Activated B cell treated with CpG ODN at 0.5 μM for 24 hours (primary cell): Measurements from ENCODE around the gene RAB6A. TPM values are rescaled to one million over a fixed set of nuclear protein-coding genes. Genes with fewer than 3 reads are reported as not detected.

Experiments
- ATAC-seq: fragments of 200-7000 bp; cut with Tn5 transposase; one replicate; pipeline ENCODE4 v1.10.0; 2021; ENCODE audit warnings: low read depth, mild to moderate bottlenecking, moderate library complexity
- CTCF ChIA-PET: fragments of 350-600 bp; sonication (Branson Sonifier 250); formaldehyde crosslinking; loops from one replicate; lab custom pipeline; 2021; ENCODE audit warnings: antibody characterized with exemption; lab: Charles Lee
- POLR2A ChIA-PET: fragments of 350-600 bp; sonication (Branson Sonifier 250); formaldehyde crosslinking; loops from one replicate; lab custom pipeline; 2021; ENCODE audit warnings: antibody characterized with exemption; lab: Charles Lee
- DNase-seq: peaks from one replicate; pipeline ENCODE4 v3.0.0; 2022
- H3K27ac Mint-ChIP-seq: one replicate; pipeline ENCODE4 v1.8.0; 2020; ENCODE audit warnings: mixed read lengths
- H3K27me3 Mint-ChIP-seq: one replicate; pipeline ENCODE4 v1.8.0; 2021; ENCODE audit warnings: mixed read lengths
- H3K36me3 Mint-ChIP-seq: one replicate; pipeline ENCODE4 v1.8.0; 2021; ENCODE audit warnings: low read depth, mixed read lengths
- H3K4me1 Mint-ChIP-seq: one replicate; pipeline ENCODE4 v1.8.0; 2021; ENCODE audit warnings: mixed read lengths
- H3K4me3 Mint-ChIP-seq: one replicate; pipeline ENCODE4 v1.8.0; 2020; ENCODE audit warnings: mild to moderate bottlenecking, mixed read lengths
- H3K9me3 Mint-ChIP-seq: one replicate; pipeline ENCODE4 v1.8.0; 2020; ENCODE audit warnings: mixed read lengths
- CTCF ChIP-seq: fragments of 200-600 bp; IDR thresholded peaks from one replicate; pipeline ENCODE4 v1.8.0; 2022; ENCODE audit warnings: antibody characterized with exemption, mild to moderate bottlenecking
- intact Hi-C: fragments of 100-400 bp; cut with micrococcal nuclease; formaldehyde crosslinking; loops from one replicate; pipeline ENCODE4 v1.15.1; 2024
- total RNA-seq: library from RNA; stranded (reverse); gene quantifications from 2 replicates; pipeline ENCODE4 v1.2.3, GENCODE V29; 2022

RAB6A gene
- total RNA-seq, 1 donor from 2014 or later, result 53.3 TPM

- intact Hi-C loops, result no loop called here
- Mint-ChIP-seq H3K36me3 (no peaks in the 10 kb centered on the region), H3K4me1 (no peaks in the 10 kb centered on the region), H3K9me3 (peaks cover 3% of the 10 kb centered on the region), H3K4me3 (no peak overlapping the region), H3K27me3 (peaks cover 5% of the 10 kb centered on the region), H3K27ac (no peak overlapping the region)
- ATAC-seq, result no peak
- no peak for TF ChIP-seq CTCF
- CTCF ChIA-PET, result interaction anchor here (1.6 kb wide), 1 partner anchor 10 kb away, joined by 7 read pairs; no protein-coding TSS in a partner anchor
- POLR2A ChIA-PET, result no interaction called here
- DNase-seq, result no peak
Observed at GRCh38 chr11:73635721-73636120, 125.2 kb downstream of the RAB6A start.

GRCh38 chr11:73633999-73634398 is 126.9 kb downstream of the RAB6A start:
- Mint-ChIP-seq H3K4me3 (no peak overlapping the region), H3K4me1 (no peaks in the 10 kb centered on the region), H3K27ac (no peak overlapping the region), H3K27me3 (no peaks in the 10 kb centered on the region), H3K9me3 (peaks cover 3% of the 10 kb centered on the region), H3K36me3 (no peaks in the 10 kb centered on the region)
- ChIA-PET CTCF (no interaction called here), POLR2A (no interaction called here)
- no peak for DNase-seq
- ATAC-seq, result no peak
- intact Hi-C loops, result no loop called here
- TF ChIP-seq CTCF, result no peak

- H3K4me1 Mint-ChIP-seq, result no peaks in the 10 kb centered on the region
- H3K9me3 Mint-ChIP-seq, result peaks cover 3% of the 10 kb centered on the region
- H3K4me3 Mint-ChIP-seq, result no peak overlapping the region
- no peaks in the 10 kb centered on the region for H3K36me3 Mint-ChIP-seq
- no peaks in the 10 kb centered on the region for H3K27me3 Mint-ChIP-seq
- no peak for TF ChIP-seq CTCF
- no peak for DNase-seq
- ChIA-PET CTCF (no interaction called here), POLR2A (interaction anchor here (0.6 kb wide), 1 partner anchor 1116 kb away, joined by 3 read pairs; no protein-coding TSS in a partner anchor)
- no peak for ATAC-seq
- intact Hi-C loops, result no loop called here
- no peak overlapping the region for H3K27ac Mint-ChIP-seq
Observed at GRCh38 chr11:73632996-73633395, 127.9 kb downstream of the RAB6A start.

GRCh38 chr11:73629907-73630306 is 131.0 kb downstream of the RAB6A start:
- H3K9me3 Mint-ChIP-seq, result peaks cover 3% of the 10 kb centered on the region
- no peak for ATAC-seq
- H3K27me3 Mint-ChIP-seq, result peaks cover 3% of the 10 kb centered on the region
- intact Hi-C loops, result no loop called here
- no peak overlapping the region for H3K4me3 Mint-ChIP-seq
- no peak overlapping the region for H3K27ac Mint-ChIP-seq
- no peak for DNase-seq
- peaks cover 2% of the 10 kb centered on the region for H3K4me1 Mint-ChIP-seq
- no peak for TF ChIP-seq CTCF
- ChIA-PET CTCF (interaction anchor here (2.0 kb wide), 1 partner anchor 31 kb away, joined by 7 read pairs; no protein-coding TSS in a partner anchor), POLR2A (no interaction called here)
- H3K36me3 Mint-ChIP-seq, result no peaks in the 10 kb centered on the region

- peak; percentile 93 for ATAC-seq
- Mint-ChIP-seq H3K4me1 (peaks cover 8% of the 10 kb centered on the region), H3K4me3 (no peak overlapping the region), H3K27me3 (peaks cover 9% of the 10 kb centered on the region), H3K9me3 (no peaks in the 10 kb centered on the region), H3K27ac (no peak overlapping the region), H3K36me3 (no peaks in the 10 kb centered on the region)
- intact Hi-C loops, result loop anchor here (1.0 kb wide), 1 partner anchor 35 kb away; no protein-coding TSS in a partner anchor
- peak; percentile 34 for DNase-seq
- ChIA-PET CTCF (interaction anchor here (0.6 to 4.8 kb wide), 20 partner anchors 10 to 306 kb away, joined by 3 to 112 read pairs (median 4); no protein-coding TSS in a partner anchor), POLR2A (interaction anchor here (0.6 to 1.5 kb wide), 2 partner anchors 27 to 35 kb away, joined by 4 to 7 read pairs; partner anchors contain the start of gene FAM168A)
- peak; percentile 76 for TF ChIP-seq CTCF
Observed at GRCh38 chr11:73625696-73626318, 135.1 kb downstream of the RAB6A start.

Other genes starting within 250 kb of the RAB6A start
- gene FAM168A, start 163.0 kb downstream of the RAB6A start, total RNA-seq, result 14.1 and 16.5 TPM in 2 replicates
- 5.0 and 5.6 TPM in 2 replicates for gene PLEKHB1, start 114.5 kb downstream of the RAB6A start, total RNA-seq
- gene MRPL48, start 26.8 kb upstream of the RAB6A start, total RNA-seq, result 38.3 and 40.6 TPM in 2 replicates
- 75.9 and 79.8 TPM in 2 replicates for gene COA4, start 115.8 kb upstream of the RAB6A start, total RNA-seq
- gene PAAF1, start 115.9 kb upstream of the RAB6A start, total RNA-seq, result 19.6 and 20.2 TPM in 2 replicates
- gene DNAJB13, start 190.0 kb upstream of the RAB6A start, total RNA-seq, result not detected in 2 replicates
- 424 and 458 TPM in 2 replicates for gene UCP2, start 221.8 kb upstream of the RAB6A start, total RNA-seq
- gene UCP3, start 248.0 kb upstream of the RAB6A start, total RNA-seq, result 4.4 and 5.7 TPM in 2 replicates